ENCODE measurements around the gene LRAT.
"Not testable (repeated sequence)": the region's sequence is repeated elsewhere in the genome, so short reads cannot be mapped to it uniquely, and the experiment has no call there.

The LRAT gene

DNA sequence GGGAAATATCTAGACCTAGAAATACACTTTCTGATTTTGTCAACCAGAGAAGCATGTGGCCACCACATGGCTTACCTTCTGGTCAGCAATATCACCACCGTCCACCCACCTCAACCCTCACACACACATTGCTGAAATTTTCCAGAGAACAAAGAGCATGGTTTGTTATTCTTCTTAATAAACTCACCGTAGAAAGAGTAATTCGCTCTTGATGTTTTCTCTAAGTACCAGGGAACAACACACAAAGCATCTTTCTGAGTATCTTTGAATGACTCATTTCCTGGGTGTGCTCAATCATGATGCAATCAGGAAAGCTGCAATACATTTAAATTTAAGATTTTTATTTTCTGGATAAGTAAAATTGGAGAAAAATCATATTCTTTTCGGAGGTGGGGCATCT, 24.7 kb upstream of the LRAT start:
- H3K4me3 ChIP-seq (ENCODE audit: low read depth in 1 of 2, low read length in 1 of 2), result no peak overlapping the region
- H3K36me3 ChIP-seq, result no peaks in the 10 kb centered on the region
- no peak for TF ChIP-seq CTCF (IDR thresholded peaks at IDR 0.05)
- no peak overlapping the region for H3K27ac ChIP-seq
- no peaks in the 10 kb centered on the region for H3K4me1 ChIP-seq (ENCODE audit: control insufficient read depth in 1 of 2, insufficient read depth in 1 of 2, low read depth in 1 of 2, low read length in 1 of 2)
- H3K27me3 ChIP-seq, result no peaks in the 10 kb centered on the region
- H3K9me3 ChIP-seq, result no peaks in the 10 kb centered on the region

DNA sequence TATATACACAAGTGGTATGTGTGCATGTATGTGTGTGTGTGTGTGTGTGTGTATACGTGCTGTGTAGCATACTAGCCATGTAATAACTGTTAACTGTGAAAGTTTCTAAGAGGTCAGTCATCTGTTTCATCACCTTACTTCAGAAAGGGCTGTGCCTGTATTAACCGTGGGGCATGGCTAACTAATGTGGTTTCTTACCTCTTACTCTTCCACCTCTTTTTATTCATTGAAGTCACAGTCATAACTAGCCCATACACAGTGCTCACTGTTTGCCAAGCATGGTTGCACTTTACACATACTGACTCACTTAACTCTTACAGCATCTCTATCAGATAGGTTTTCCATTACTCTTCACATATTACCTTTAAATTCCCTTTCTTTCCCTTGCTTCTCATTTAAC, 23.7 kb upstream of the LRAT start:
- Histone ChIP-seq H3K27me3 (no peaks in the 10 kb centered on the region), H3K4me3 (ENCODE audit: low read depth in 1 of 2, low read length in 1 of 2) (no peak overlapping the region), H3K4me1 (ENCODE audit: control insufficient read depth in 1 of 2, insufficient read depth in 1 of 2, low read depth in 1 of 2, low read length in 1 of 2) (no peaks in the 10 kb centered on the region), H3K36me3 (no peaks in the 10 kb centered on the region), H3K27ac (no peak overlapping the region), H3K9me3 (no peaks in the 10 kb centered on the region)
- TF ChIP-seq CTCF (IDR thresholded peaks at IDR 0.05), result no peak

- TF ChIP-seq CTCF (IDR thresholded peaks at IDR 0.05), result no peak
Measured at GRCh38 chr4:154720618-154721267, 23.1 kb upstream of the LRAT start.

GRCh38 chr4:154722262-154722661, 21.5 kb upstream of the LRAT start:
- Histone ChIP-seq H3K36me3 (no peaks in the 10 kb centered on the region), H3K27me3 (no peaks in the 10 kb centered on the region), H3K4me1 (ENCODE audit: control insufficient read depth in 1 of 2, insufficient read depth in 1 of 2, low read depth in 1 of 2, low read length in 1 of 2) (no peaks in the 10 kb centered on the region), H3K4me3 (ENCODE audit: low read depth in 1 of 2, low read length in 1 of 2) (no peak overlapping the region), H3K9me3 (no peaks in the 10 kb centered on the region), H3K27ac (no peak overlapping the region)
- no peak for TF ChIP-seq CTCF (IDR thresholded peaks at IDR 0.05)

More at GRCh38 chr4:154720618-154721267, 23.1 kb upstream of the LRAT start:
- H3K36me3 ChIP-seq, result no peaks in the 10 kb centered on the region
- no peak overlapping the region for H3K27ac ChIP-seq
- no peak overlapping the region for H3K4me3 ChIP-seq (ENCODE audit: low read depth in 1 of 2, low read length in 1 of 2)
- no peaks in the 10 kb centered on the region for H3K4me1 ChIP-seq (ENCODE audit: control insufficient read depth in 1 of 2, insufficient read depth in 1 of 2, low read depth in 1 of 2, low read length in 1 of 2)
- H3K9me3 ChIP-seq, result no peaks in the 10 kb centered on the region
- no peaks in the 10 kb centered on the region for H3K27me3 ChIP-seq

DNA sequence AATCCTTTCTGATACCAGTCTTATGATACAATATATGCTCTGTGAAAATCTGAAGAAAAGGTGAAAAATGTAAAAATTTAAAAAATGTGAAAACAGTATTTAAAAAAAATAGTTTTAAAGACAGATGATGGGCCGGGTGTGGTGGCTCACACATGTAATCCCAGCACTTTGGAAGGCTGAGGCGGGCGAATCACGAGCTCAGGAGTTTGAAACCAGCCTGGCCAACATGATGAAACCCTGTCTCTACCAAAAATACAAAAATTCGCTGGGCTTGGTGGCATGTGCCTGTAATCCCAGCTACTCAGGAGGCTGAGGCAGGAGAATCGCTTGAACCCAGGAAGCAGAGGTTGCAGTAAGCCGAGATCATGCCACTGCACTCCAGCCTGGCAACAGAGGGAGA, 20.2 kb upstream of the LRAT start:
- H3K27ac ChIP-seq; H3K36me3 ChIP-seq; H3K4me3 ChIP-seq (ENCODE audit: low read depth in 1 of 2, low read length in 1 of 2); H3K9me3 ChIP-seq; H3K27me3 ChIP-seq; H3K4me1 ChIP-seq (ENCODE audit: control insufficient read depth in 1 of 2, insufficient read depth in 1 of 2, low read depth in 1 of 2, low read length in 1 of 2): not testable (repeated sequence)

GRCh38 chr4:154727540-154727939, 16.3 kb upstream of the LRAT start:
- Histone ChIP-seq H3K4me1 (ENCODE audit: control insufficient read depth in 1 of 2, insufficient read depth in 1 of 2, low read depth in 1 of 2, low read length in 1 of 2) (no peaks in the 10 kb centered on the region), H3K27me3 (no peaks in the 10 kb centered on the region), H3K9me3 (no peaks in the 10 kb centered on the region), H3K4me3 (ENCODE audit: low read depth in 1 of 2, low read length in 1 of 2) (no peak overlapping the region), H3K27ac (no peak overlapping the region), H3K36me3 (no peaks in the 10 kb centered on the region)
- no peak for TF ChIP-seq CTCF (IDR thresholded peaks at IDR 0.05)

All from neutrophil (primary cell).